ENCODE data around the gene ZNF814. TPM values are rescaled to one million over a fixed set of nuclear protein-coding genes. Genes with fewer than 3 reads are reported as not detected.
"Not testable (repeated sequence)": the region's sequence is repeated elsewhere in the genome, so short reads cannot be mapped to it uniquely, and the experiment has no call there.

The ZNF814 gene
- total RNA-seq = 10 to 100 TPM; 10.9 to 12.7 TPM

DNA sequence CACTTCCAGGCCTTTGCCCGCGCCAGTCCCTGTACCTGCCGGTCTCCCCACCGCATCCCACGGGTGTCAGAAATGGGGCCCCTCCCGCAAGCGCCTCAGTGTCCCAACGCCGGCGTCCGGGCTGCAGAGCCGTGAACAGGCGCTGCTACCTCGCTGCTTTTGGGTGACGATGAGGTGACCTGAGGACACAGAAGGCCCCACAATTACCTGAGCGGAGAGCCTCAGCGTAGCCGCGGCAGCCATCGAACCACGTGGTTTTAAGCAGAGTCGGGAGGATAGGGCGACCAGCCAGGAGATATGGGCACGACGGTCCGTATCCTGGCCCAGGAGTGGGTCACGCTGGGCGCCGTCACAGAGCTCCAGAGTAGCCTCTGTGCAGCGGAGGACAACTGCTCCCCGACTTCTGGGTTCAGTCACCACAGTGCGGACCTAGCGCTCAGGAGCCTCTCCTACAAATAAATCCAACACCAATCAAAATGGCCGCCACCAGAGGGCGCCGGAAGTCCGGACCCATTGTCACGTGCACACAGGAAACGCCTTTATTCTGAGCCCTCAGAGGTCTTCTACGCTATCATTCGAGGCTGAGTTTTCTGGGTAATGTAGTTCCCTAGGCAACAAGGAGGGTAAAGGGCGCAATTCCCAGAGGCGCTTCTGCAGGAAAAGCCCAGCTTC is at the start of gene ZNF814:
TSS of gene ZNF814 (minus strand) at position 478 of the 672 bp plus-strand sequence. CDS start at position 243, 235 bp downstream.
- no peaks in the 10 kb centered on the region for H3K36me3 ChIP-seq
- TF ChIP-seq, protein P1, sequence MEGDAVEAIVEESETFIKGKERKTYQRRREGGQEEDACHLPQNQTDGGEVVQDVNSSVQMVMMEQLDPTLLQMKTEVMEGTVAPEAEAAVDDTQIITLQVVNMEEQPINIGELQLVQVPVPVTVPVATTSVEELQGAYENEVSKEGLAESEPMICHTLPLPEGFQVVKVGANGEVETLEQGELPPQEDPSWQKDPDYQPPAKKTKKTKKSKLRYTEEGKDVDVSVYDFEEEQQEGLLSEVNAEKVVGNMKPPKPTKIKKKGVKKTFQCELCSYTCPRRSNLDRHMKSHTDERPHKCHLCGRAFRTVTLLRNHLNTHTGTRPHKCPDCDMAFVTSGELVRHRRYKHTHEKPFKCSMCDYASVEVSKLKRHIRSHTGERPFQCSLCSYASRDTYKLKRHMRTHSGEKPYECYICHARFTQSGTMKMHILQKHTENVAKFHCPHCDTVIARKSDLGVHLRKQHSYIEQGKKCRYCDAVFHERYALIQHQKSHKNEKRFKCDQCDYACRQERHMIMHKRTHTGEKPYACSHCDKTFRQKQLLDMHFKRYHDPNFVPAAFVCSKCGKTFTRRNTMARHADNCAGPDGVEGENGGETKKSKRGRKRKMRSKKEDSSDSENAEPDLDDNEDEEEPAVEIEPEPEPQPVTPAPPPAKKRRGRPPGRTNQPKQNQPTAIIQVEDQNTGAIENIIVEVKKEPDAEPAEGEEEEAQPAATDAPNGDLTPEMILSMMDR (IDR thresholded peaks at IDR 0.05) = peak; percentile 26
- H3K27me3 ChIP-seq (replicated peaks; ENCODE audit: insufficient read depth) = no peaks in the 10 kb centered on the region
- DNase-seq (ENCODE audit: low spot score) = peak; percentile 3
- ATAC-seq (ENCODE audit: insufficient number of reproducible peaks, low FRiP score, low read depth) = no peak
- no peaks in the 10 kb centered on the region for H3K4me1 ChIP-seq (ENCODE audit: control insufficient read depth in 1 of 2, low read depth in 2 of 2)
- no peaks in the 10 kb centered on the region for H3K9me3 ChIP-seq
- H3K4me3 ChIP-seq = peak within 1 kb of the TSS; percentile 76
- H3K27ac ChIP-seq = no peak within 1 kb of the TSS

DNA sequence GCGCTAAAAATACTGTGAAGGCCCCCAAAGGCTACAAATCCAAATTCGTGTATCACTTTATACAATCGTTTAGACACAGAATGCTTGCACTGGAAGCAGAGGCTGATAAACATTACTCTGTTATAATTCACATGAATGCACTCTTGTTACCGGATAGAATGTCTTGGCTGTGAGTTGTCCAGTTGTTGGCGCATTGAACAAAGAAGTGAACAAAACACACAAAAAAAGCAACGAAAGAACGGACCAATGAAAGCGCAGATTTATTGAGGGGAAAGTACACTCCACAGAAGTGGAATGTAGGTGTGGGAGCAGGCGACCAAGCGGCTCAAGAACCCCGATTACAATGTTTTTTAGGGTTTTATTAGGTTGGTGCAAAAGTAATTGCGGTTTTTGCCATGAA is 46.9 kb upstream of the ZNF814 start:
- Histone ChIP-seq H3K9me3 (peaks cover 65% of the 10 kb centered on the region), H3K27ac (no peak overlapping the region), H3K36me3 (peaks cover 20% of the 10 kb centered on the region), H3K27me3 (replicated peaks; ENCODE audit: insufficient read depth) (no peaks in the 10 kb centered on the region), H3K4me3 (no peak overlapping the region), H3K4me1 (ENCODE audit: control insufficient read depth in 1 of 2, low read depth in 2 of 2) (no peaks in the 10 kb centered on the region)
- ATAC-seq (ENCODE audit: insufficient number of reproducible peaks, low FRiP score, low read depth) = no peak
- TF ChIP-seq, protein P1 (IDR thresholded peaks at IDR 0.05) = no peak
- no peak for DNase-seq (ENCODE audit: low spot score)

DNA sequence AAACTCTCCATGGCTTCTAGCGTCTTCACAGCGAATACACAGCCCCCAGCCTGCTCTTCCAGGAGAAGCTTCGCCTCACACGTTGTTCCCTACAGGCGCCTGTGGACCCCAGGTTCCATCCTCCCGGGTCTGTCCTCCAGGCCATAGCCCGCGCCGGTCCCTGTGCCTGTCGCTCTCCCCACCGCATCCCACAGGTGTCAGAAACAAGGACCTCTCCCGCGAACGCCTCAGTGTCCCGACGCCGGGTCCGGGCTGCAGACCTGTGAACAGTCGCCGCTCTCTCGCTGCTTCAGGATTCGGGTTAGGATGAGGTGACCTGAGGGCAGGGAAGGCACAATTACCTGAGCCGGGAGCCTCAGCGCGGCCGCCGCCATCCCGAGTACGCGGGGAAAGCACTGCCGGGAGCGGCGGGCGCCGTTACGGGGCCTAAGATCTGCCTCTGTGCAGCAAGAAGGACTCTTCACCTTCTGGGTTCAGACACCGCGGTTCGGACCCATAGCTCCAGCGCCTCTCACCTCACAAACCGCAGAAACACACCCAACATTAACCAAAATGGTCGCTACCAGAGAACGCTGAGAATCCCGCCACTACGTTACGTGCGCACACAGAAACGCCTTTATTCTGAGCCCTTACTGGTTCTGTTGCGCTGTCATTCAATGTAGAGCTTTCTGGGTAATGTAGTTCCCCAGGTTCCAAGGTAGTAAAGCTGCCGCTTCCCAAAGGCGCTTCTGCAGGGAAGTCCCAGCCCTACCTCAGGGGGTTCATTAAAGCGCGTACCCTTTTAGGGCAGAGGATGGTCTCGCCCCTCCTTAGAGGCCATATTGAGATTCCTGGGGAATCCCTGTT is 46.2 kb upstream of the ZNF814 start, which contains the start of gene ZNF418:
TSS of gene ZNF418 (minus strand) at position 583 of the 846 bp plus-strand sequence. CDS start 1,580 bp downstream, outside the sequence.
- peaks cover 23% of the 10 kb centered on the region for H3K36me3 ChIP-seq
- TF ChIP-seq, protein P1 (IDR thresholded peaks at IDR 0.05) = no peak
- DNase-seq (ENCODE audit: low spot score) (no peak), ATAC-seq (ENCODE audit: insufficient number of reproducible peaks, low FRiP score, low read depth) (no peak)
- no peaks in the 10 kb centered on the region for H3K27me3 ChIP-seq (replicated peaks; ENCODE audit: insufficient read depth)
- no peak within 1 kb of the TSS for H3K27ac ChIP-seq
- H3K4me1 ChIP-seq (ENCODE audit: control insufficient read depth in 1 of 2, low read depth in 2 of 2) = no peaks in the 10 kb centered on the region
- peak within 1 kb of the TSS; percentile 73 for H3K4me3 ChIP-seq
- H3K9me3 ChIP-seq = peaks cover 66% of the 10 kb centered on the region

DNA sequence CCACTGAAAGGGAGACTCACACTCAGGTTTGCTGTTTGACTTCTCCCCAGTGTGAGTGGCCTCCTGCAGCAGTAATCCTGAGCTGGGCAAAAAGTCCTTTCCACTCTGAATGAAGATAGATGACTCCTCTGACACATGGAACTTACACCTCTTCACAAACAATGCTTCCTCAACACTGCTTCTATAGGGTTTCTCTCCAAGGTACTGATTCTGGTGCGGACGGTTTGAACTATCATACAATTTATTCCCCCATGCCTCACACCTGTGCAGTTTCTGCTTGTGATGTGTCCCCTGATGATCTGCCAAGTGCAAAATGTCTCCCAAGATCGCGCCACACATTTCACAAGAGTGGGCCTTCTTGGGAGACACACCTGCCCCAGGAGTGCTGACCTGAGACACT is 38.8 kb upstream of the ZNF814 start:
- TF ChIP-seq, protein P1 (IDR thresholded peaks at IDR 0.05) = no peak
- peaks cover 43% of the 10 kb centered on the region for H3K9me3 ChIP-seq
- ATAC-seq (ENCODE audit: insufficient number of reproducible peaks, low FRiP score, low read depth) = no peak
- no peak overlapping the region for H3K27ac ChIP-seq
- no peak overlapping the region for H3K4me3 ChIP-seq
- no peaks in the 10 kb centered on the region for H3K4me1 ChIP-seq (ENCODE audit: control insufficient read depth in 1 of 2, low read depth in 2 of 2)
- H3K27me3 ChIP-seq (replicated peaks; ENCODE audit: insufficient read depth) = no peaks in the 10 kb centered on the region
- H3K36me3 ChIP-seq = peaks cover 9% of the 10 kb centered on the region
- no peak for DNase-seq (ENCODE audit: low spot score)

DNA sequence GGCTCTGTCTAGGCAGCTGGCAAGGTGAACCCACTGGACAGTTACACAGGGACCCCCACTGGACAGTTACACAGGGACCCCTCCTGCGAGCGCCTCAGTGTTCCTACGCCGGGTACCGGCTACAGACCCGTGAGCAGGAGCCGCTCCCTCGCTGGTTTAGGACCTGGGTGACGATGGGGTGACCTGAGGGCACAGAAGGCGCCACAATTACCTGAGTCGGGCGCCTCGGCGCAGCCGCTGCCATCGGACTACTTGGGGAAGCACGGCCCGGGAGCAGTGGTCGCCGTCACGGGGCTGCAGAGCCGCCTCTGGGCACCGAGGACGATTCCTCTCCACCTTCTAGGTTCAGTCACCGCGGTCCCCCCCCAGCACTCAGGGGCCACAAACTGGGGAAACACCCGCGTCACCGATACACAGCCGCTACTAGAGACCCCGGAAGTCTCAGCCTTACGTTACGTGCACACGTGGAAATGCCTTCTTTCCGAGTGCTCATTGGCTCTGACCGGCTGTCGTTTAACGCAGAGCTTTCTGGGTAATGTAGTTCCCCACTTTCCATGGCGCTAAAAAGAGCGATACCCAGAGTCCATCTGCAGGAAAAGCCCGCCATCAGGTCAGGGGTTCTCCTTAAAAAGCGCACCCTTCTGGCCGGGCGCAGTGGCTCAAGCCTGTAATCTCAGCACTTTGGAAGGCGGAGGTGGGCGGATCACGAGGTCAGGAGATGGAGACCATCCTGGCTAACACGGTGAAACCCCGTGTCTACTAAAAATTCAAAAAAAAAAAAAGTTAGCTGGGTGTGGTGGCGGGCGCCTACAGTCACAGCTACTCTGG is 27.5 kb upstream of the ZNF814 start, which contains the start of gene ZNF417:
TSS of gene ZNF417 (minus strand) at position 425 of the 828 bp plus-strand sequence. CDS start at position 244, 181 bp downstream.
- peak; percentile 52 for DNase-seq (ENCODE audit: low spot score)
- peak; percentile 99 for ATAC-seq (ENCODE audit: insufficient number of reproducible peaks, low FRiP score, low read depth)
- H3K4me1 ChIP-seq (ENCODE audit: control insufficient read depth in 1 of 2, low read depth in 2 of 2); H3K27me3 ChIP-seq (replicated peaks; ENCODE audit: insufficient read depth): not testable (repeated sequence)
- Histone ChIP-seq H3K36me3 (peaks cover 25% of the 10 kb centered on the region), H3K27ac (peak within 1 kb of the TSS; percentile 56 to 70), H3K4me3 (peak within 1 kb of the TSS; percentile 99), H3K9me3 (peaks cover 27% of the 10 kb centered on the region)
